ENCODE data around the gene TNS1. TPM values are rescaled to one million over a fixed set of nuclear protein-coding genes. Genes with fewer than 3 reads are reported as not detected.

Gene TNS1
- total RNA-seq, 4 donors from 2014 or later = 57.7 to 120 (median 95.7) TPM

- no peak overlapping the region for H3K4me3 ChIP-seq (ENCODE audit: low read depth, poor library complexity, severe bottlenecking)
- TF ChIP-seq CTCF (IDR thresholded peaks at IDR 0.05) = no peak
- no peak for TF ChIP-seq POLR2A (IDR thresholded peaks at IDR 0.05)
- 71 to 73% methylated on average over 5 of the region's 5 CpGs for WGBS, 2 donors
- DNase-seq (ENCODE audit: low spot score in 2 of 2) = no peak
- intact Hi-C loops (cut with DNase I; ENCODE audit: low total_unique reads) = no loop called here
Measured at GRCh38 chr2:217755027-217755745, 247.6 kb downstream of the TNS1 start.

DNA sequence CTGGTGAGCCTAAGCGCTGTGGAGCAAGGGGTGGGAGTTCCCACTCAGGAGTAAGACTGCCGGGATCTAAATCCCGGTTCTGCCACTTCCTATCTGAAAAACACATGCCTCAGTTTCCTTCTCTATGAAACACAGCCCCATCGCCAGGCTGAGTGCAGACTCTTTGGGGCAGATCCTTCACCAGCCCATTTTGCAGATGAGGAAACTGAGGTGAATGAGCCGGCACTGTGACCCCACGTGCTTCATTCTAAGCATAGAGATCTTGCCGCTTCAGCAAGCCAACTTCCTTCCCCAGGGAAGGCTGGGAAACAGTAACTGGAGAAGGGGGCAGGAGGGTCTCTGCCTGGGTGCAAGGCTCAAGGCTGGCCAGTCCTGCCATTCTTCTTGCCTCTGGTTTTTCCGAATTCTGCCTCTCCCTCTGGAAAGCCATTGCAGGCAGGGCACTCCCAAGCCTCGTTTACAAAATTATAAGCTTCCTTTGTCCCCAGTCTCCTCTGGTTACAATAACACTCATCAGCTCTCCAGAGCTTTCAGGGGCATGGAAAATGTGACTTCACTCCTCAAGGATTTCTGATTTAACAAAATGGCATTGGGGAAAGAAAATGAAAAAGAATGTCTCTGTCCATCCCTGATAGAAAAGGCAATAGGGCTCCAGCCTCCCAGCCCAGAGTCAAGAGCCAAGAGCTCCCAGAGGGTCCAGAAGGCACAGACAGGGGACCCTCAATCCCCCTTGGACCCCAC lies 249.2 kb downstream of the TNS1 start:
- WGBS, 2 donors = 80 to 83% methylated on average over 9 of the region's 9 CpGs
- DNase-seq (ENCODE audit: low spot score in 2 of 2) = no peak
- intact Hi-C loops (cut with DNase I; ENCODE audit: low total_unique reads) = no loop called here

DNA sequence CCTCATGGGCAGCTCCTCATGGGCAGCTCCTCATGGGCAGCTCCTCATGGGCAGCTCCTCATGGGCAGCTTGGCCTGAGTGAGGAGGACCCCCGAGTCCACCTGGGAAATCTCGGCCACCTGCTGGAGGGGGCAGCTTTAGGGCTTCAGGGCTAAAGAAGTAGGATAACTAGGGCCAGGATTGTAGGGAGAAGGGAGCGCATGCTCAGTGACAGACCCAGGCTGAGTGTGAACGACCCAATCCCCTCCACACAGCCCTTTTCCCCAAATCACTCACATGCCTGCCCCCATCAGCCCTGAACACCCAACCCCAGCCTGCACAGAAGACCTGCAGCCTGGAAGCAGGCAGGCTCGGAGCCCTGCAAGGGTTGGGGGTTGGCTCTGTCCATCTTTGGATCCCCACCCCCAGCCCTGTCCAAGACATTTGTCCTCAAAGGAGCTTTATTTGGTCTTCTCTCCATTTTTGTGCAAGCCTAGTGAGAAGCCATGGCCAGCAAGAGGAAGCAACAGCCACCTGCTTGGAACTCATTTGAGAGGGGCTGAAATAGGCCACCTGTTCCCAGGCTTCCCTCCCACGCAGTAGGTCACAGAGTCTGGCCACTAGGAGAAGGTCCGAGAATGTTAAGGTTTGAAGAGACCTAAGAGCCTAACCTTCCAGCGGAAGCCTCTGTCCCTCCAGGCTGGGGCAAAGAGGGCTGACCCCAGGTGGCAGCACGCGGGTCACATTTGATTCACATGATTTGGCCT lies 249.9 kb downstream of the TNS1 start:
- no peak for DNase-seq (ENCODE audit: low spot score in 2 of 2)
- 82 to 83% methylated on average over 10 of the region's 10 CpGs for WGBS, 2 donors
- intact Hi-C loops (cut with DNase I; ENCODE audit: low total_unique reads) = no loop called here
- TF ChIP-seq POLR2A (IDR thresholded peaks at IDR 0.05) (no peak), CTCF (IDR thresholded peaks at IDR 0.05) (no peak)
- no peak overlapping the region for H3K4me3 ChIP-seq (ENCODE audit: low read depth, poor library complexity, severe bottlenecking)

More for the DNA sequence above, 249.2 kb downstream of the TNS1 start:
- H3K4me3 ChIP-seq (ENCODE audit: low read depth, poor library complexity, severe bottlenecking) = no peak overlapping the region
- TF ChIP-seq POLR2A (IDR thresholded peaks at IDR 0.05) (no peak), CTCF (IDR thresholded peaks at IDR 0.05) (no peak)

- no peak for DNase-seq (ENCODE audit: low spot score in 2 of 2)
- intact Hi-C loops (cut with DNase I; ENCODE audit: low total_unique reads) = no loop called here
- TF ChIP-seq CTCF (IDR thresholded peaks at IDR 0.05) (peak in 1 of 3 donors; percentile 21), POLR2A (IDR thresholded peaks at IDR 0.05) (no peak)
- WGBS, 2 donors = 69 to 76% methylated on average over 1 of the region's 1 CpG
- no peak overlapping the region for H3K4me3 ChIP-seq (ENCODE audit: low read depth, poor library complexity, severe bottlenecking)
Measured at GRCh38 chr2:217751952-217752351, 250.8 kb downstream of the TNS1 start.

DNA sequence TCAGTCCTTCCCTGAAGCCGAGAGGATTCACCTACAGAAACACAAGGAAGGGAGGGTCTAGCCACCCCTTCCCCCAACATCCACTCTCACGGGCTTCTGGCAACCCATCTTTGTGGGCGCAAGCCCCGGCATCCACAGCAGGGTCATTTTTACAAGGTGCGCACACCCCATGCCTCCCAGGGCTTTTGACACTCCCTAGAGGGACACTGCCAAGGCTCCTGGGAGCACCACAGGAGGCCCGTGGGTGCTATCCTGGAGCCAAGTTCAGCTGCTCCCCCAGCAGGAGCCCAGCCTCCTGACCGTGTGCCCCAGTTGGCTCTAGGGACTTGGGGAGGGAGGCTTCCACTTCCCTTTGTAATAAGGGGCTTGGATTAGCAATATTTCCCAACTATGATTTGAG lies 251.6 kb downstream of the TNS1 start:
- DNase-seq (ENCODE audit: low spot score in 2 of 2) = no peak
- WGBS, 2 donors = 85 to 92% methylated on average over 6 to 7 of the region's 7 CpGs
- intact Hi-C loops (cut with DNase I; ENCODE audit: low total_unique reads) = no loop called here
- no peak overlapping the region for H3K4me3 ChIP-seq (ENCODE audit: low read depth, poor library complexity, severe bottlenecking)
- TF ChIP-seq CTCF (IDR thresholded peaks at IDR 0.05) (no peak), POLR2A (IDR thresholded peaks at IDR 0.05) (no peak)

Small RNA genes lying within 50 kb of the gene (microRNA-seq; reads per million reads assigned to microRNA genes)
- gene MIR6809 (ENCODE audit: borderline number of aligned reads in 1 of 2, borderline replicate concordance in 2 of 2) = 0 to 0.57 reads per million in 2 donors

Other genes with a start within 250 kb of the TNS1 start
- gene RUFY4, start 66.3 kb upstream of the TNS1 start, total RNA-seq = not detected
- 1 to 10 TPM; 1.7 to 2.8 (median 1.8) TPM for gene CXCR2, start 123.0 kb upstream of the TNS1 start, total RNA-seq
- under 1 TPM in 2 of 4 donors, not detected in 2; 0.15 to 0.46 TPM for gene CXCR1, start 164.0 kb upstream of the TNS1 start, total RNA-seq
- 100 to 1,000 TPM; 233 to 344 (median 300) TPM for gene ARPC2, start 214.2 kb upstream of the TNS1 start, total RNA-seq

Measured in lower leg skin (tissue), 4 donors.